ENCODE results near the gene CAMK2B. TPM values are rescaled to one million over a fixed set of nuclear protein-coding genes. Genes with fewer than 3 reads are reported as not detected.
A peak's percentile ranks its signal among the peaks of the same experiment; 100 is the strongest.

Gene CAMK2B
- total RNA-seq, 2 experiments from 2014 or later = 0.30 to 0.38 TPM

DNA sequence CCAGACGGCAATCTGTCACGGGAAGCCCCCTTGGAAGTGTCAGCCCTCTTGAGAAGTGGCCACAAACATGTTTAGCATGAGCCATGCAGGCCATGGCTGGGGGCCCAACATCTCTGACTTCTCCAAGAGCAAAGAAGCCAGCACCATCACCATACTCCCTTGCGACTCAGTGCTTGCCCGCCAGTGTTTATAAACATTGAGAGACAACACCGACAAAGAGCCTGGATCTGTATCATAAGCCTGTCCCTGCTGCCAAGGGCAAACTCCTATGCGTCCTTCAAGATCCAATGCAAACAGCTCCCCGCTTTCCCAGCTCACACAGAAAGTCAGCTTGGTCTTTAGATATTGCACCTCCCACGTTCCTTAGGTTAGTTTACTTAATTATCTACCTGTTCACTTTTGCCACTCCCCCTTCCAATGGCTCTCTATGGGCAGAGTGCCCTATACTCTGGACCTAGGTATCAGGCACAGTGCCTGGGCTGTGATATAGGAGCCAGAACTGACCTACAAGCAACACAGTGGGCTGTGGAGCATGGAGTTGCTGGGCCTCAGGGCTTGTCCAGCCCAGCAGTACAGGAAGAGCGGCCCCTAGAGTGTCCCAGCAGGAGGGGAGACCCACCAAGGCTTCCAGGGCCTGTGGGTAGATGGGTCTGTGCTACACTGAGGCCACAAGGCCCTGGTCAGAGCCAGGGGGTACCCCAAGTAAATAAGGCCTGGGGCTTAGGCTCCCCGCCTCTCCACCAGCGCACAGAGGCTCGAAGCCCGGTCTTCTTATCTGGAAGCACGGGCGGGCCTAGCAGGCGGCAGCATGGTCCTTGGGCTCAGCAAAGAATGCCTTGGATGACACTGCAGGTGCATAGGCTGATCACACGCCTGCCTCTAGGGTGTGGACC, 37.7 kb downstream of the CAMK2B start:
- Mint-ChIP-seq H3K4me1 (ENCODE audit: low read depth) (no peaks in the 10 kb centered on the region), H3K9me3 (no peaks in the 10 kb centered on the region), H3K27me3 (ENCODE audit: low read depth) (no peaks in the 10 kb centered on the region), H3K4me3 (no peak overlapping the region), H3K27ac (no peak overlapping the region), H3K36me3 (ENCODE audit: low read depth) (no peaks in the 10 kb centered on the region)
- intact Hi-C loops (cut with micrococcal nuclease) = no loop called here
- DNase-seq = peak; percentile 1
- CTCF ChIA-PET = no interaction called here

DNA sequence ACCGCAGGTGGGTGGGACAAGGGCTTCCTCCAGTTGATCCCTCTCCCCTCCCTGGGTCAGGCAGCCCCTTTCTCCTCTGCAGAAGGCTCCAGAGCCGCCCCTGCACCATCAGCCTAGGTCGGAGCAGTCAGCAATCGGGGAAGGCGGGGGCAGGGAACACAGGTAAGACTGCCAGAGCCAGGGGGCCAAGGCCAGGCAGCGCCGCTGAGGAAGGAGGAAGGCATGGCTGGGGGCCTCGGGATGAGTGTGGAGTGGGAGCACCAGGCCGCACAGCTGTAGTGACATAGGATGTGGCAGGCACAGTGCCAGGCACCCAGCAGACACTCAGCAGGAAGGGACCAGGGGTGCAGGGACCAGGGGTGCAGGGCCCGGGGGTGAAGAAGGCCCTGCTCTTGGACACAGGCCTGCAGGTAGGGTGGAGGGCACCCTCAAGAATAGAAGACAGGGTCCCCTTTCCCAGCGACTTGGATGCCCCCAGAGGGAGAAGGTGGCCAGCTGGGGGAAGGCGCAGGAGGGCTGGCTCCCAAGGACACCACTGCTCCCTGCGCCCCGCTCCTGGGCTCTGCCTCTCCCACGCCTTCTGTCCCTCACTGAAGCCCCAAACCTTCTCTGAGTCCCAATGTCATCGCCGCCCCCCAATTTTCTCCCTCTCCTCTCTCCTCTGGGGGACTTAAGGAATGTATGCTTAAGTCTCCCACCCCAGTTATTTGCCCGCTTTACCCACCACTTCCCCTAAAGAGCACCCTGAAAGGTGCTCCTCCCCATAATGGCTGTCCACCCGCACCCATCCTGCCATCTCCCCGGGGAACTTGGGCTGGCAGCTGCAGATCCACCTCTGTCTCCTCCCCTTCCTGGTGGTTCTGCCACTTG, 38.5 kb downstream of the CAMK2B start:
- CTCF ChIA-PET = interaction anchor here (1.5 kb wide), 1 partner anchor 46 kb away, joined by 3 read pairs; no protein-coding TSS in a partner anchor
- Mint-ChIP-seq H3K27me3 (ENCODE audit: low read depth) (no peaks in the 10 kb centered on the region), H3K4me1 (ENCODE audit: low read depth) (no peaks in the 10 kb centered on the region), H3K4me3 (no peak overlapping the region), H3K36me3 (ENCODE audit: low read depth) (no peaks in the 10 kb centered on the region), H3K9me3 (no peaks in the 10 kb centered on the region), H3K27ac (no peak overlapping the region)
- intact Hi-C loops (cut with micrococcal nuclease) = no loop called here
- DNase-seq = peak; percentile 2

DNA sequence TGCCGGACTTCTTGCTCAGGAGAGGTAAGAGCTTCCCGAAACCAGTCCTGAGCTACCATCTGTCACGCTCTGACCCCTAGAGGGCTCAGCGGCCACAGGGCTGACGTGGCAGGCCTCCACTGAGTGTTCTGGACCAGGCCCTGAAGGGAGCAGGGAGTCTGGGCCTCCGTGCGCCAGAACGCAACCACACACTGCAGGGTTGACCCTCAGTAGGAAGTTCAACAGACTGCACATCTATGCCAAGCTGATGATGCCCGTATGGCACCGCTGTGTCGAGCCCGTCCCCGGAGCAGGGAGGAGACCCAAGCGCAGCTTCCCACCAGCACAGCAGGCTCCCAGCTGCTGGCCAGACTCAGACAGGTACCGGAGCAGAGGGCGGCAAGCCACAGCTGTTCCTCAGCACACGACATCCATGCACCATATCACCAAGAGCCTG, 39.2 kb downstream of the CAMK2B start:
- peak; percentile 3 for DNase-seq
- intact Hi-C loops (cut with micrococcal nuclease) = no loop called here
- CTCF ChIA-PET = interaction anchor here (1.5 kb wide), 1 partner anchor 45 kb away, joined by 3 read pairs; no protein-coding TSS in a partner anchor
- Mint-ChIP-seq H3K27me3 (ENCODE audit: low read depth) (no peaks in the 10 kb centered on the region), H3K36me3 (ENCODE audit: low read depth) (no peaks in the 10 kb centered on the region), H3K4me1 (ENCODE audit: low read depth) (no peaks in the 10 kb centered on the region), H3K4me3 (no peak overlapping the region), H3K9me3 (no peaks in the 10 kb centered on the region), H3K27ac (no peak overlapping the region)

DNA sequence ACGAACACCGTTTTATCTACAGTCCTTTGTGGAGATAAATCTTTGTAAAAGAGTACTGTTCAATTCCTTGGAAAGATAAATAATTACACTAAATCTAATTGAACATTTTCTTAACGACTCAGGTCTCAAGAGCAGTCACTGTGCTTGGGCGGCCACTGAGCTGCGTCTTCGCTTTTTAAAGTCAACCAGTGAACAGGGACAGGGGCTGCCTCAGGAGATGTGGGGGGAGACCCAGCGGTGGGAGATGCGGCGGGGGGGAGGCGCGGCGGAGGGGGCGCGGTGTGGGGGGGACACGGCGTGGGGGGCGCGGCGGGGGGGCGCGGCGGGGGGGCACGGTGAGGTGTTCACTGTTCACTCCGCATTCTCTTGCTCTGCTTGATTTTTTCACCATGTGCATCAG, 39.8 kb downstream of the CAMK2B start:
- CTCF ChIA-PET = interaction anchor here (1.5 kb wide), 1 partner anchor 44 kb away, joined by 3 read pairs; no protein-coding TSS in a partner anchor
- no peaks in the 10 kb centered on the region for H3K36me3 Mint-ChIP-seq (ENCODE audit: low read depth)

DNA sequence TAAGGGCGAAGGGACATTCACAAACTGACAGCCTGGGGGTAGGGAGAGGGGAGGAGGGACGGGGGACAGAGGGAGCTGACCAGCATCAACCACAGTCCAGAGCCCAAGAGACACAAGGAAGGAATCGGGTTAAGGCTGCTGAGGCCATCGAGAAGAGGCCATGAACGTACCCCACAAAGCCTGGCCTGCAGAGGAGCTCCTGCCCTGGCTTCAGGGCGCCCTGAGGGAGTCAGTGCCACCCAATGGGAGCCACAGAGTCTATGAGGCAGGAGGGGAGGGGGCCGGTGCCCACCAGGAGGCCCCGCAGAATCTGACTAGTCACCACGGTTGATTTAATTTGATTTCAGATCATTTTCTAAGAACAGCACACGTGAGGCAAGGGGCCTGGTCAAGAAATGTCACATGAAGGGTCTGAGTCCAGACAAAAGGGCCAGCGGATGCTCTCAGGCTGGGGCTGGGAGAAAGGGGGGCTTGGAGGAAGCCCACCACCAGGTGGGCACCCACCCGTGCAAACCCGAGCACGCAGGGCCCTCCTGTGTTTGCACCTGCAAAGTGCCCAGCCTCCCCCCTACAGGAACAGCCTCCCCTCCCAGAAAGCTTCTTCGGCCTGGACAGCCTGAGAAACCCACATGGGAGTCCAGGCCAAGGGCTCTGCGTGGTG, 40.4 kb downstream of the CAMK2B start:
- no peaks in the 10 kb centered on the region for H3K4me1 Mint-ChIP-seq (ENCODE audit: low read depth)
- no peak overlapping the region for H3K27ac Mint-ChIP-seq

More for the DNA sequence above, 39.8 kb downstream of the CAMK2B start:
- Mint-ChIP-seq H3K27ac (no peak overlapping the region), H3K27me3 (ENCODE audit: low read depth) (no peaks in the 10 kb centered on the region), H3K4me3 (no peak overlapping the region), H3K4me1 (ENCODE audit: low read depth) (no peaks in the 10 kb centered on the region), H3K9me3 (no peaks in the 10 kb centered on the region)
- intact Hi-C loops (cut with micrococcal nuclease) = no loop called here
- DNase-seq = peak; percentile 1

DNA sequence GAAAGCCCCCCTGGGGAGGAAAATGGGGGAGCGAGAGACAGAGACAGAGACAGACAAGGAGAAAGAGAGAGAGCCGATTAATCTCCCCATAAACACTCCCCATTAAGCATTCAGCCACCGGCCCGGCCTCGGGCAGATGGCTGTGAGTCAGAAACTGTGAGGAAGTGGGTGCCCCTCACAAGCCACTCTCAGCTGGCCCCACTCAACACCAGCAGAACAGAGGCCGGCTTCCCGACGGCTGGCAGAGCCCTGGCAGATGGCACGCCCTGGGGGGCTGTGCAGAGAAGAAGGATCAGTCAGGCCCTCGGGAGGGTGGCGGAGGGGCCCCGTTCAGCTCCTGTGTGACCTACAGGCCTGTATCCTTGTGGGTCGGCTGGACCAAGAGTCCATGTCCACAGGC, 41.2 kb downstream of the CAMK2B start:
- Mint-ChIP-seq H3K4me1 (ENCODE audit: low read depth) (no peaks in the 10 kb centered on the region), H3K27me3 (ENCODE audit: low read depth) (no peaks in the 10 kb centered on the region), H3K9me3 (no peaks in the 10 kb centered on the region), H3K27ac (no peak overlapping the region), H3K36me3 (ENCODE audit: low read depth) (no peaks in the 10 kb centered on the region), H3K4me3 (no peak overlapping the region)
- CTCF ChIA-PET = interaction anchor here (1.0 kb wide), 1 partner anchor 42 kb away, joined by 5 read pairs; no protein-coding TSS in a partner anchor
- intact Hi-C loops (cut with micrococcal nuclease) = no loop called here
- peak; percentile 1 for DNase-seq

More for the DNA sequence above, 40.4 kb downstream of the CAMK2B start:
- intact Hi-C loops (cut with micrococcal nuclease) = no loop called here
- H3K27me3 Mint-ChIP-seq (ENCODE audit: low read depth) = no peaks in the 10 kb centered on the region
- H3K9me3 Mint-ChIP-seq = no peaks in the 10 kb centered on the region
- CTCF ChIA-PET = interaction anchor here (1.0 to 1.5 kb wide), 2 partner anchors 43 to 44 kb away, joined by 3 to 5 read pairs; no protein-coding TSS in a partner anchor
- no peak overlapping the region for H3K4me3 Mint-ChIP-seq
- H3K36me3 Mint-ChIP-seq (ENCODE audit: low read depth) = no peaks in the 10 kb centered on the region
- DNase-seq = peak; percentile 2

DNA sequence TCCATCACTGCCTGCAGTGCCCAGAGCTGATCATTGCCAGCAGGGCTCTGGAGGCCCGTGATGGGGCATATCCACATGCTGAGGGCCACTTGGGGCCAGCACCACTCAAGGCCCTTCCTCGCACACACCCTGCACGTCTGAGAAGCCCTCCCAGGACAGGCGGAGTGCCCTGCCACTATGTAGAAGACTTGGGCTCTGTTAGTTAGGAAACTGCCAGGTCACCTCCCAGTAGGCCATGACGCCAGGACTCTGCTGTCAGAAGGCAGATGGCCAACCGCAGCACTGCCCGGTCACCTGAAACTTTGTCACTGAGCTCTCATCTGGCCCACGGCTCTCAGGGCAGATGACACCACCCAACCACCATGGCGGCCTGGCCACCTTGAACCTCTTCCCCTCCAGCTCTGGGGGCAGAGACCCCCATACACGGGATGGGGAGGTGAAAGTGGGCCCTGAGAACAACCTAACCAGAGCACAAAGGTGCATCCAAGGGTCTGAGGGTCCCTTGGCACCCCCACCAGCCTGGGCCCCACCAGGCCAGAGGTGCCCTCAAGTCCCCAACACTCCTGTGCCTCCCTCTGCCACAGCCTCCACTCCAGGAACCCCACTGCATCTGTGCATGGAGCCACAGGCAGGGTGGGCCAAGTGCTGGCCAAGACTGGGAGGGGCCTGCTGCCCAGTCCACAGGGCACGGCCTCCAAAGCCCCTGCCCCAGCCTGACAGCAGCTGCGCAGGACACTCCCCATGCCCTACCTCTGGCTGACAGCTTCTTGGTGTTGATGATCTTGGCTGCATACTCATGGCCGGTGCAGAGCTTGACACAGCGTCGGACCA, 41.8 kb downstream of the CAMK2B start:
- Mint-ChIP-seq H3K4me1 (ENCODE audit: low read depth) (no peaks in the 10 kb centered on the region), H3K9me3 (no peaks in the 10 kb centered on the region), H3K36me3 (ENCODE audit: low read depth) (no peaks in the 10 kb centered on the region), H3K27ac (no peak overlapping the region), H3K4me3 (no peak overlapping the region), H3K27me3 (ENCODE audit: low read depth) (no peaks in the 10 kb centered on the region)
- CTCF ChIA-PET = interaction anchor here (0.5 kb wide), 1 partner anchor 11 kb away, joined by 3 read pairs; no protein-coding TSS in a partner anchor
- DNase-seq = peak; percentile 1
- intact Hi-C loops (cut with micrococcal nuclease) = no loop called here

DNA sequence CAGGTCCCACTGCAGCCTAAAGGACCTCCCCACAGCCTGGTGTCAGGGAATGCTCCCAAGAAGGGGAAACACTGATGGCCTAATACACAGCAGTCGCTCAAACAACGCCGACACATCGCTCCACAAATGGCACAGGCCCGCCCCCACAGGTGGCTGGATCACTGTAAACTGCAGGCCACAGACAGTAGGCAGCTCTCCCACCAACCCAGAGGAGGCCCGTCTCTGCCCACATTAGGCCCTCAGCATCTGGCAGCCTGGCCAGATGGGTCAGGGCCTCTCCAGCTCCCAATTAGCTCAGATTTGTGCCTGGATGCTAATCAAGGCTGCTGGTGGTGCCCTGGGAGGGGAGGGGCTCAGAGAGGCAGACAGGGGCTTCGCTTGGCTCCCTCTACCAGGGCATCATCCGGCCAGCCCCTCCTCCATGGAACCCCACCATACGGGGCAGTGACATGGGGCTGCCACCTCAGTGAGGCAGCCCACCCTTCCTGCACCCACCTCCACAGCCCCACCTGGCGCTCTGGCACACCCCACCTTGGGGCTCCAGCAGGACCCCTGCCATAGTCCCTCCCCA, 42.7 kb downstream of the CAMK2B start:
- Mint-ChIP-seq H3K27me3 (ENCODE audit: low read depth) (no peaks in the 10 kb centered on the region), H3K27ac (no peak overlapping the region)

DNA sequence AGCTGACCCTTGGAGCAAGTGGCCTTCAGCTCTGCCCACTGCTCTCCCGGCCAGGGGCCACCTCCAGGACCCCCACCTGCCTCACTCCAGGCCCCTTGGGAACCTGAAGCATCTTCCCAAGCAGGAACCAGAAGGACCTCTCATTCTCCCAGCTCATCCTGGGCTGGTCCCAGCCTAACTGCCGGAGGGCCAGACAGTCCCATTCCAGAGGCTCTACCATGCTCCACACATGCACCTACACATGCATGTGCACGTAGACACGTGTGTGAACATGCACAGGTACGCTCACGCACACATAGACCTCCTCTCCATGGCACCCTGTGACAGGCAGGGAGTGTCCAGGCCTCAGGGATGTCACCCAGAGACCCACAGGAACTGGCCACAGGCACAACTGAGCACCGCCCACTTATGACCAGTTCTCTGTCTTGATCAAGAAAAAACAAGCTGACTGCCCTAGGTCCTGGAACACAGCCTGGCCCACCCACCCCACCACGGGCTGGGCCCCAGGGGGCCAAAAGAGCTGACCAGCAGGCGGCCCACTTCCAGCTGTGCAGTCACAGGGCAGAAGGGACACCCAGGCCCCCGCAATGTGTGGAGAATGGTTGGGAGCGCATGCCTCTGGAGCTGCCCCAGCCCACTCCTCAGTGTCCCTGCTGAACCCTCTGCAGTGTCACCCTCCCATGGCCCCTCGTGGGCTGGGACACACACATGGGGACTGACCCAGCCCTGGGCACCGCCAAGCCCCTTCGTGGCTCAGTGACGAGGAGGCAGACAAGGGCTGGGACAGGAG, 43.4 kb downstream of the CAMK2B start:
- CTCF ChIA-PET = no interaction called here
- H3K36me3 Mint-ChIP-seq (ENCODE audit: low read depth) = no peaks in the 10 kb centered on the region
- H3K27me3 Mint-ChIP-seq (ENCODE audit: low read depth) = no peaks in the 10 kb centered on the region
- H3K9me3 Mint-ChIP-seq = no peaks in the 10 kb centered on the region
- no peak overlapping the region for H3K27ac Mint-ChIP-seq
- H3K4me3 Mint-ChIP-seq = no peak overlapping the region
- peak; percentile 2 for DNase-seq
- no peaks in the 10 kb centered on the region for H3K4me1 Mint-ChIP-seq (ENCODE audit: low read depth)
- intact Hi-C loops (cut with micrococcal nuclease) = no loop called here

More for the DNA sequence above, 42.7 kb downstream of the CAMK2B start:
- Mint-ChIP-seq H3K4me3 (no peak overlapping the region), H3K9me3 (no peaks in the 10 kb centered on the region), H3K36me3 (ENCODE audit: low read depth) (no peaks in the 10 kb centered on the region), H3K4me1 (ENCODE audit: low read depth) (no peaks in the 10 kb centered on the region)
- CTCF ChIA-PET = interaction anchor here (0.5 kb wide), 1 partner anchor 10 kb away, joined by 3 read pairs; no protein-coding TSS in a partner anchor
- peak; percentile 3 for DNase-seq
- intact Hi-C loops (cut with micrococcal nuclease) = no loop called here

DNA sequence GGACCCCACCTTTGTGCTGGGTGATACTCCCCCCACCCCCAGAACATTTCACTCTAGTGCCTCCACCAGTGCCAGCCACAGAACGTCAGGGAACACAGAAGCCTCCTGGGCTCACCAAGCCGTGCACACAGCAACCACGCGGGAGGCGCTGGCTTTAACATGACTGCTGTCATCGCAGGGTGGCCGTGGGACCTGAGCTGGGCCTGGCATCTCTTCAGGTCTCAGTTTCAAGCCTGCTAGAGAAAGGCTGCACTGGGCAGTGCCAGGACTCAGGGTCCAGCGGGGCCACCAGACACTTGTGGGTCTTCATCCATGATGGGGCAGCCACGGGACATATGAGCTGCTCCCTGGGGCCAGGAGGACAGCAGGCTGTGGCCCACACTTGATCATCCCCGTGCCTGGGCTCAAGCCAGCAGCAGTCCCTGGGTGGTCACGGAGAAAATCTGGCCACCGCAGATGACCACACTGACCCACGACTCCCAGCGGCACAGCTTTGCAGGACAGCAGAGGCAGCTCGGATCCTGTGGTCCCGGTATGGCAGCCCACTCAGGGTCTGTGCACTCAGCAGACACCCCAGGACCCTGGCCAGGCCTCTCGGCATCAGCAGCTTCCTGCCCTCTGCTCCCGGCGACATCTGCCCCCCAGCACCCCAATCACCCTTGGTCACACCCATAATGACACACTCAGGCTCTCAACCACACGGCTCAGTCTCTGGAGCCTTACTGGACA, 44.2 kb downstream of the CAMK2B start:
- Mint-ChIP-seq H3K36me3 (ENCODE audit: low read depth) (no peaks in the 10 kb centered on the region), H3K27me3 (ENCODE audit: low read depth) (no peaks in the 10 kb centered on the region), H3K4me1 (ENCODE audit: low read depth) (no peaks in the 10 kb centered on the region), H3K9me3 (no peaks in the 10 kb centered on the region), H3K27ac (no peak overlapping the region), H3K4me3 (no peak overlapping the region)
- intact Hi-C loops (cut with micrococcal nuclease) = no loop called here
- CTCF ChIA-PET = no interaction called here
- DNase-seq = peak; percentile 2
